GM12872 (cell line): ENCODE measurements around the gene CATSPER1.

Experiments
- CTCF ChIP-seq: IDR thresholded peaks from 3 replicates; pipeline ENCODE4 v1.5.1; 2011; ENCODE audit warnings: low read depth, mild to moderate bottlenecking, low read length, moderate library complexity; ENCODE audit not compliant: insufficient read depth

The CATSPER1 gene

GRCh38 chr11:65978391-65979238 is 47.7 kb downstream of the CATSPER1 start:
- TF ChIP-seq CTCF = no peak

- no peak for TF ChIP-seq CTCF
Observed at GRCh38 chr11:65977621-65978390, 48.5 kb downstream of the CATSPER1 start.

- no peak for TF ChIP-seq CTCF
Observed at GRCh38 chr11:65976216-65977176, 49.8 kb downstream of the CATSPER1 start.

GRCh38 chr11:65975771-65976170 is 50.5 kb downstream of the CATSPER1 start:
- TF ChIP-seq CTCF = no peak

GRCh38 chr11:65973439-65974110 is 52.7 kb downstream of the CATSPER1 start:
- no peak for TF ChIP-seq CTCF

- TF ChIP-seq CTCF = no peak
Observed at GRCh38 chr11:65972116-65972515, 54.2 kb downstream of the CATSPER1 start.
